NB4 (cell line): ENCODE results near the gene ULK3.

Source experiments
- CTCF ChIP-seq: IDR thresholded peaks from one replicate; pipeline ENCODE4 v1.5.1; 2012; ENCODE audit warnings: low read depth, low read length
- POLR2A ChIP-seq: IDR thresholded peaks from 2 replicates; pipeline ENCODE4 v1.6.1; 2011; ENCODE audit warnings: mild to moderate bottlenecking; ENCODE audit not compliant: insufficient read length; ENCODE audit errors: extremely low read depth

DNA sequence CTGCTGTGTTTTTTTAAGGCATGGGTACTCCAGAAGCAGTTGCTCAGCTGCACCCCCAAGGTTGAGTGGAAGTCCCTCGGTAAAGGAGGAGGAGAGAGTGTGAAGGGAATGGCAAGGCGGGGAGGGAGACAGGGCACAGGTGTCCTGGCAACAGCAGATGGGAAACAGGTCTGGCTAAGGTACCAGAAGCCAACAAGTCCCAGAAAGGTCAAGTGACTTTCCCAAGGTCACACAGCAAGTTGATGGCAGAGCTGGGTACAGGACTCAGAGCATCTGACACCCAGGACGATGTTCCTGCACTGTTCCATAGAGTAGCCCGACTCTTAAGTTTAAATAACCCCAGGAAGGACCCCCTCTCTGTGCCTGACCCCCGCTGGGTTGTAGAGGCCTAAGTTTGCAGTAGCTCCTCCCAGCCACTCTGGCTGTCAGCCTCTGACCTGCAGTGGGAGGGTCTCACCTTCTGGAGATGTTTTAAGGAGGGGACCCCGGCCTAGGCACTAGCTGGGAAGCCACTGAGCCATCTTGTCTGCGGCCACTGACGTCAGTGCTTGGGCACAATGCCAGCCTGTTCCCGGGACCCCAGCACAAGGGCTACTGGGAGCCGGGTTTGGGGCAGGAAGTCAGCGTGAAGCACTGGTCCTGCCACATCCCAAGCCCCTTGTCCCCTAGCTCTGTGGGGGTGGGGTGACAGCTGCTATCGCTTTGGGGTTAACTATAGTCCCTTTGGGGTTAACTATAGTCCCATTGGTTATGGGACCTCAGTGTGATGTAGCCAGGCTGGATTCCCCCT lies 50.5 kb downstream of the ULK3 start:
- TF ChIP-seq CTCF (no peak), POLR2A (no peak)
